Mucosa of descending colon (tissue), 3 donors: Measurements from ENCODE around the gene PTBP3. TPM values are rescaled to one million over a fixed set of nuclear protein-coding genes. Genes with fewer than 3 reads are reported as not detected.
A peak's percentile ranks its signal among the peaks of the same experiment; 100 is the strongest.

Experiments used
- ATAC-seq: fragments of 200-7000 bp; cut with Tn5 transposase; one replicate; pipeline ENCODE4 v1.9.1; 2020; ENCODE audit warnings: mild to moderate bottlenecking, moderate library complexity
- DNase-seq, 3 donors: peaks; one replicate each; pipeline ENCODE4 v3.0.0-alpha.2; 2020
- H3K36me3 ChIP-seq: fragments of 200-600 bp; one replicate; pipeline ENCODE4 v1.8.0; 2021; ENCODE audit warnings: low read depth, mild to moderate bottlenecking
- H3K4me1 ChIP-seq: fragments of 200-600 bp; one replicate; pipeline ENCODE4 v1.8.0; 2021; ENCODE audit warnings: low read depth, mild to moderate bottlenecking
- H3K4me3 ChIP-seq: fragments of 200-600 bp; one replicate; pipeline ENCODE4 v1.8.0; 2021; ENCODE audit warnings: mild to moderate bottlenecking
- H3K9me3 ChIP-seq: fragments of 200-600 bp; one replicate; pipeline ENCODE4 v1.8.0; 2021; ENCODE audit warnings: mild to moderate bottlenecking
- intact Hi-C, 2 donors: fragments of 100-400 bp; cut with DNase I in 1 of 2; cut with micrococcal nuclease in 1 of 2; formaldehyde crosslinking; loops; one replicate each; pipeline versions ENCODE4 v1.11.0 to v1.11.1; 2022; cut with DNase I, micrococcal nuclease
- total RNA-seq, 3 donors: library from RNA; stranded (reverse); fragmentation: NEBNext Ultra II Directional in 2 of 3; extraction: Animal tissue kit (Norgen Biotek cat#: 25700) in 2 of 3; gene quantifications; one replicate each; pipeline versions ENCODE4 v1.2.1 to v1.2.4, GENCODE V29; 2021 to 2023
- TF ChIP-seq, protein P1 (sequence below): fragments of 200-600 bp; IDR thresholded peaks from one replicate; pipeline ENCODE4 v1.8.0; 2022; ENCODE audit warnings: antibody characterized with exemption, mild to moderate bottlenecking
- donor health status: DM: no; HTN: no; CAD: no; lungs with moderate emphysema.
- donor health status: DM: no; HTN: no; CAD: no.
- donor health status: DM: no; HTN: yes; CAD: no.

Gene PTBP3
- total RNA-seq, 3 donors from 2014 or later, result 69.3 to 132 (median 125) TPM

DNA sequence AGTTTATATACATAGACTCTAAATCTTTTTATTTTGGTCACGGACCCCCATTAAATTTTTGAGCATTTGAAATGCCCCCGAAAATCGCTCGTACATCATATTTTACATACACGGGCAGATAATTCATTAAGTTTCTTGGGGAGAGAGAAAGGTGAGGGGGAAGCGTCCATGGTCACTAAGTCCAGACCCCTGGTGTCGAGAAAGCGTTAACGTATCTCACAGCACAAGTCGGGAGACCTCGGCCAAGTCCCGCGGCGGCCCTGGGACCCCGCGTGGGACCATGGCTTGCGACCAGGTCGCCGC lies 794 bp downstream of the PTBP3 start:
- intact Hi-C loops, result no loop called here
- DNase-seq (no peak), ATAC-seq (no peak)
- Histone ChIP-seq H3K9me3 (no peaks in the 10 kb centered on the region), H3K36me3 (no peaks in the 10 kb centered on the region), H3K4me3 (peak overlapping the region; percentile 99), H3K4me1 (peaks cover 25% of the 10 kb centered on the region)
- TF ChIP-seq, protein P1, sequence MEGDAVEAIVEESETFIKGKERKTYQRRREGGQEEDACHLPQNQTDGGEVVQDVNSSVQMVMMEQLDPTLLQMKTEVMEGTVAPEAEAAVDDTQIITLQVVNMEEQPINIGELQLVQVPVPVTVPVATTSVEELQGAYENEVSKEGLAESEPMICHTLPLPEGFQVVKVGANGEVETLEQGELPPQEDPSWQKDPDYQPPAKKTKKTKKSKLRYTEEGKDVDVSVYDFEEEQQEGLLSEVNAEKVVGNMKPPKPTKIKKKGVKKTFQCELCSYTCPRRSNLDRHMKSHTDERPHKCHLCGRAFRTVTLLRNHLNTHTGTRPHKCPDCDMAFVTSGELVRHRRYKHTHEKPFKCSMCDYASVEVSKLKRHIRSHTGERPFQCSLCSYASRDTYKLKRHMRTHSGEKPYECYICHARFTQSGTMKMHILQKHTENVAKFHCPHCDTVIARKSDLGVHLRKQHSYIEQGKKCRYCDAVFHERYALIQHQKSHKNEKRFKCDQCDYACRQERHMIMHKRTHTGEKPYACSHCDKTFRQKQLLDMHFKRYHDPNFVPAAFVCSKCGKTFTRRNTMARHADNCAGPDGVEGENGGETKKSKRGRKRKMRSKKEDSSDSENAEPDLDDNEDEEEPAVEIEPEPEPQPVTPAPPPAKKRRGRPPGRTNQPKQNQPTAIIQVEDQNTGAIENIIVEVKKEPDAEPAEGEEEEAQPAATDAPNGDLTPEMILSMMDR, result no peak

DNA sequence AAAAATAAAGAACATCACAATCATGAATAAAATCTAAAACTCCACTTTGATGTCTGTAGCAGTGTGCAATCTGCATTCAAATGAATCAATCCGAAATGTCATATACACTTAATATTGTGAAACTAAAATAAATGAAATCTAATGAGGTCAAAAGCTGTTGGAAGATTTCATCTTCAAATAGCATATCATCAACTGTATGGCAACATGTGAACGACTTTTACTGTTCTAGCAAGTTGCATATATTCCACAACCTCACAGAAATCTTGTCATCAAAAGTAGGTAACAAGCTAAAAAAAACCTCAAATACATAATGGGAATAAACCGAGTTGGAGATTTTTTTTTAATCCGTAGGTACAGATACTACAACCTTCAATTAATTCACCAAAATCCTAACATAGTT lies 1.2 kb downstream of the PTBP3 start:
- intact Hi-C loops, result no loop called here
- Histone ChIP-seq H3K4me3 (peak overlapping the region; percentile 99), H3K9me3 (no peaks in the 10 kb centered on the region), H3K36me3 (no peaks in the 10 kb centered on the region), H3K4me1 (peaks cover 27% of the 10 kb centered on the region)
- TF ChIP-seq, protein P1, result no peak
- ATAC-seq (no peak), DNase-seq (no peak)

DNA sequence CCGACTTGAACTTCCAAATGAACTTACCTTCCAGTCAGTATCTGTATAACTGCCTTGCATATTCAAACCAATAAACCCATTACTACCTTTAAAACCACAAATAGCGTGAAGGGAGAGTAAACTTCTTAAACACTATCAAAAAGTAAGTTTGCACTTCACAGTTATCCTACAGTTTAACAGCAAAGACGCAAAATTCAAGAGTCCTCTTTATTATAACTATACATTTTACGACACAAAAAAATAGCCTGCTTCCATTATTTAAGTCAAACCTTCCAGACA lies 1.8 kb downstream of the PTBP3 start:
- no peaks in the 10 kb centered on the region for H3K36me3 ChIP-seq
- no peak overlapping the region for H3K4me3 ChIP-seq
- ATAC-seq (no peak), DNase-seq (no peak)
- H3K9me3 ChIP-seq, result no peaks in the 10 kb centered on the region
- TF ChIP-seq, protein P1, result no peak
- intact Hi-C loops, result no loop called here
- peaks cover 30% of the 10 kb centered on the region for H3K4me1 ChIP-seq

DNA sequence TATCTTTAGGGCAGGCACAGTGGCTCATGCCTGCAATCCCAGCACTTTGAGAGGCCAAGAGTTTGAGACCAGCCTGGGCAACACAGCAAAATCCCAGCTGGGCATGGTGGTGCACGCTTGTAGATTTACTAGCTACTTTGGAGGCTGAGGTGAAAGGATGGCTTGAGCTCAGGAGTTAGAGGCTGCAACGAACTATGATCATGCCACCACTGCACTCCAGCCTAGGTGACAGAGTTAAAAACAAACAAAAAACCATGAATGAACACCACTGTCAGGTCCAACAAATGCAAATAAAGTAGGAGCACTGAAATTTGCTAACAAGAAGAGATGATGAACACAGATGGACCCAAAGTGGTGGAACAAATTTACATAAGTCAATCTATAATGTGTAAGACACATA lies 4.9 kb downstream of the PTBP3 start:
- Histone ChIP-seq H3K36me3 (no peaks in the 10 kb centered on the region), H3K4me1 (peaks cover 46% of the 10 kb centered on the region), H3K9me3 (peaks cover 3% of the 10 kb centered on the region), H3K4me3 (no peak overlapping the region)
- TF ChIP-seq, protein P1, result no peak
- DNase-seq (no peak), ATAC-seq (no peak)
- intact Hi-C loops, result no loop called here

DNA sequence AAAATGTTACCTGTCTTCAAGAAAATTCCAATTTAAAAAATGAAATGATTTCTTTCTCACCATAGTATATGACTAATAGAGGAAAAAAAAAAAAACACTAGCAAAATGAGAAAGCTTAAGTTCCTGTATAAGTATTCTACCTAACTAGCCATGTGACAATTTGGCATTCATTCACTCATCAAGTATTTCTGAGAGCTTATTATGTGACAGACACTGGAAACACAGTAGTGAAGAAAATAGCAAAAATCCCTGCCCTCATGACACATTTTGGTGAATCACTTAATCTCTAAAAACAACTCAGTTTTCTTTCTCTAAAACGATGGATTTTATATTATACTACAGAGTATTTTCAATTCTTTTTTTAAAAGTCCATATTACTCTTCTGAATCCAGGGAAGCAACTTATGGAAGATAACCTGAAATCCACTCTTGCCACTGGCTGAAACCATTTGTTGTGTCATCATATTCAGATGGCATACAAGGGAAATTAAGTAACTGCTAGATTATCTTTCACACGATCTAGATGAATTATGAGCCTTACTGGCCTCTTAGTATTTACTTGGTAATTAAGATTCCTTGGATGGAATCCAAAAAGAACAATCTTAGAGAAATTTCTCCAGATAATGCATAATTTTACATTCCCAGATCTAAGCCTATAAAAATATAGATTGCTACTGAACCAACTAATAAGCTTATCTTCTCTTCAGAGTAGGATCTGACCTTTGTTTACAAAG lies 5.5 kb downstream of the PTBP3 start:
- H3K36me3 ChIP-seq, result no peaks in the 10 kb centered on the region
- peaks cover 46% of the 10 kb centered on the region for H3K4me1 ChIP-seq
- ATAC-seq, result no peak
- TF ChIP-seq, protein P1, result no peak
- intact Hi-C loops, result no loop called here
- H3K4me3 ChIP-seq, result no peak overlapping the region
- peaks cover 3% of the 10 kb centered on the region for H3K9me3 ChIP-seq
- no peak for DNase-seq

DNA sequence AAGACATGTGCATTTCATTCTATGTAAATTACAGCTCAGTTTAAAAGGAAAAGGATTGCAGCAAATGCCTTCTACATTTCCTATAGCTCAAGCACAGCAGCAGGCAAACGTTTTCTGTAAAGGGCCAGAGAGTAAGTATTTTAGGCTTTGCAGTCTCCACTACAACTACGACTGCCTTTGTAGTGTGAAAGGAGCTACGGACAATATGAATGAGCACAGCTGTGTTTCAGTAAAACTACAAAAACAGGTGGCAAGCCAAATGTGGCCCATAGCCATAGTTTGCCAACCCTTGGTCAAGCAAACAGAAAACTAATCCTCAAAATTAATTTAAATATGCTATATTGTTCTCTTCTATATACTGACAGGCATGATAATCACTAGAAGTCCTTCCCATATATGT lies 7.2 kb downstream of the PTBP3 start:
- peaks cover 3% of the 10 kb centered on the region for H3K9me3 ChIP-seq
- no peak overlapping the region for H3K4me3 ChIP-seq
- no peaks in the 10 kb centered on the region for H3K36me3 ChIP-seq
- TF ChIP-seq, protein P1, result no peak
- ATAC-seq (no peak), DNase-seq (no peak)
- H3K4me1 ChIP-seq, result peaks cover 41% of the 10 kb centered on the region
- intact Hi-C loops, result no loop called here
